Activated CD4-positive, alpha-beta T cell treated with anti-CD3 and anti-CD28 coated beads, Interleukin-2, amount 10 ng/mL, durations not matched to agents 7 days and 5 days (primary cell): ENCODE results near the gene FLAD1. TPM values are rescaled to one million over a fixed set of nuclear protein-coding genes. Genes with fewer than 3 reads are reported as not detected.
A peak's percentile ranks its signal among the peaks of the same experiment; 100 is the strongest.
"Not testable (repeated sequence)": the region's sequence is repeated elsewhere in the genome, so short reads cannot be mapped to it uniquely, and the experiment has no call there.

Experiments
- CTCF ChIA-PET: fragments of 350-600 bp; sonication (Branson Sonifier 250); formaldehyde crosslinking; loops from one replicate; lab custom pipeline; 2021; ENCODE audit warnings: antibody characterized with exemption; lab: Charles Lee
- POLR2A ChIA-PET: fragments of 350-600 bp; sonication (Branson Sonifier 250); formaldehyde crosslinking; loops from one replicate; lab custom pipeline; 2021; ENCODE audit warnings: antibody characterized with exemption; lab: Charles Lee
- DNase-seq: peaks from one replicate; pipeline ENCODE4 v3.0.0-alpha.2; 2020
- H3K27ac Mint-ChIP-seq: one replicate; pipeline ENCODE4 v1.8.0; 2021; ENCODE audit warnings: mild to moderate bottlenecking, moderate library complexity, mixed read lengths
- H3K27me3 Mint-ChIP-seq: one replicate; pipeline ENCODE4 v1.8.0; 2021; ENCODE audit warnings: mixed read lengths
- H3K36me3 Mint-ChIP-seq: one replicate; pipeline ENCODE4 v1.8.0; 2021; ENCODE audit warnings: low read depth, mixed read lengths
- H3K4me1 Mint-ChIP-seq: one replicate; pipeline ENCODE4 v1.8.0; 2021; ENCODE audit warnings: mixed read lengths
- H3K4me3 Mint-ChIP-seq: one replicate; pipeline ENCODE4 v1.8.0; 2021; ENCODE audit warnings: mild to moderate bottlenecking, moderate library complexity, mixed read lengths
- H3K9me3 Mint-ChIP-seq: one replicate; pipeline ENCODE4 v1.8.0; 2021; ENCODE audit warnings: mixed read lengths
- total RNA-seq, 2 experiments: library from RNA; stranded (reverse); gene quantifications; one replicate each; pipeline ENCODE4 v1.2.3, GENCODE V29; 2021

FLAD1 gene
- total RNA-seq, 2 experiments from 2014 or later: 41.2 to 41.3 TPM

DNA sequence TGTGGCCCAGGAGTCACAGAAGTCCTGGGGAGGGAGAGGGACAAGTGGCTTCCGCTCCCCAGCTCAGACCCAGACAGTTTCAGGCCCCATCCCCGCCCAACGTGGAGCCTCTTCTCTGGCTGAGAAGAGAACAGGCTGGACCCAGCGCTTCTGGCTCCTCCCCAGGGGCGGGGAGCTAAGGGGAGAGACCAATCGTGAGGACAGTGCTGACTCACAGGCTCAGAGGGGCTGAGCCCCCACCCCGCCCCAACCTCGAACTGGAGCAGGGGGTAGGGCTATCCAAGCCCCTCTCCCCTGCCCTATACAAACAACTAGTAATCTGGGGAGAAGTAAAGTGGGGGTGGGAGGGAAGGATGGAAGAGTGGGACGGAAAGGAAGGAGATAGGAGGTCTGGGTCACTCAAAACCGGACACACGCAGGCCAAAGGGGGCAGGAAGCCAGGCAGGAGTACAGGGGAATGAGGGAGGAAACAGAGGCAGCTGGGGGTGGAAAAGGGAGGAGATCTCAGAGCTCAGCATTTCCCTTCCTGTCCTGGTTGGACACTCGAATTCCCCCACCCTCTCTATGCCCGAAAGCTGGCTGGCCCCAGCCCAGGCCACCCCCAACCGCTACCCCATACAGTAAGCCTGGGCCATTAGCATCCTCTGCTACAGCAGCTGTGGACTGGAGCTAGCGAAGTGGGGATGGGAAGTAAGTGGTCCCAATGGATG lies 12.4 kb upstream of the FLAD1 start, which contains the start of gene SHC1:
SHC1 (minus strand) TSS at position 117 of the 710 bp plus-strand sequence. CDS start 221 bp downstream, outside the sequence.
- peak; percentile 39 for DNase-seq
- Mint-ChIP-seq H3K4me3 (peak within 1 kb of the TSS; percentile 25), H3K9me3 (no peaks in the 10 kb centered on the region), H3K4me1 (peaks cover 51% of the 10 kb centered on the region), H3K36me3 (peaks cover 34% of the 10 kb centered on the region), H3K27ac (peak within 1 kb of the TSS; percentile 72), H3K27me3 (no peaks in the 10 kb centered on the region)
- ChIA-PET POLR2A (interaction anchor here (0.6 kb wide), 1 partner anchor 82 kb away, joined by 3 read pairs; no protein-coding TSS in a partner anchor), CTCF (interaction anchor here (0.9 to 6.4 kb wide), 11 partner anchors 10 to 202 kb away, joined by 3 to 26 read pairs (median 7); partner anchors contain the start of genes FLAD1, KRTCAP2, LENEP and PMVK)

DNA sequence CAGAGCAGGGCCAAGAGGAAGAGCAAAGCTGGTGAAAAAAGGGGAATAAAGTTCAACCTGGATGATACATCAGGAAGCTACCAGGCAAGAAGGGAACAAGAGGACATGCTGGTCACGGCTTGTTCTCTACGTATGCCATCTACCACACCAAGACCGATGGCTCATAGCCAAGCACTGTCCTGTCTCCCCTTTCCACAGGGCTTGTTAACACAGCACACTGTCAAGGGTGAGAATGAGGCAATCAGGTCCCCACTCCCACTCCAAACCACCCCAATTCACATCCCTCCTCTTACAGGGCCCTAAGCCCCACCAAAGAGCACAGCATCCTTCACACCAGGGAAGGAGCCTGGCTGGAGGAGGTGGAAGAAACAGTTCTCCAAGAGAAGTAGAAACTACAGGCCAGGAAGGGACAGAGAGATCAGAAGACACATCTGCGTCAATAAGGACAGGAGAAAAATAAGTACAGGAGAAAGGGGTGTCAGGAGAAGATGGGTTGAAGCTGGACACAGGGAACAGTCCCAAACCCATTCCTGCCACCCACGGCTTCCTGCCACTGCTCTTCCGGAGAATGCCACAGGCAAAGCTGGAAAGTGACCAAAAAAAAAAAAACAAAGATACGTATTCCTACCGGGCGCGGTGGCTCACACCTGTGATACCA lies 11.7 kb upstream of the FLAD1 start:
- Mint-ChIP-seq H3K27me3 (no peaks in the 10 kb centered on the region), H3K4me3 (peak overlapping the region; percentile 25), H3K9me3 (no peaks in the 10 kb centered on the region), H3K27ac (peak overlapping the region; percentile 63), H3K4me1 (peaks cover 51% of the 10 kb centered on the region), H3K36me3 (peaks cover 32% of the 10 kb centered on the region)
- ChIA-PET POLR2A (no interaction called here), CTCF (interaction anchor here (0.6 to 6.4 kb wide), 11 partner anchors 10 to 201 kb away, joined by 3 to 26 read pairs (median 7); partner anchors contain the start of genes FLAD1, KRTCAP2, LENEP and PMVK)
- no peak for DNase-seq

DNA sequence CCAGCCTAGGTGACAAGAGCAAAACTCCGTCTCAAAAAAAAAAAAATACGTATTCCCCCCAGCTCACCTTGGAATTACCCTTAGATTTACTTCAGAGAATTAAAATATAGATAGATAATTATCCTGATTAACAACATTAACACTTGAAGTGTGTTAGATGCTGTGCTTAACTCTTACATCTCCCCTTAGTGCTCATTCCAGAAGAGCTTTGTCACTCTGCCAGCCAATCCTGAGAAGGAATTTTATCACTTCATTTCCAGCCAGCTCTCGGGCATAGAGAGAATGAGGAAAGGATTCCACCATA lies 11.0 kb upstream of the FLAD1 start:
- ChIA-PET POLR2A (no interaction called here), CTCF (interaction anchor here (0.6 to 6.4 kb wide), 7 partner anchors 11 to 38 kb away, joined by 3 to 26 read pairs (median 7); partner anchors contain the start of genes FLAD1, LENEP, PMVK and PYGO2)
- Mint-ChIP-seq H3K9me3 (no peaks in the 10 kb centered on the region), H3K27ac (no peak overlapping the region), H3K27me3 (no peaks in the 10 kb centered on the region), H3K36me3 (peaks cover 33% of the 10 kb centered on the region), H3K4me3 (no peak overlapping the region), H3K4me1 (peaks cover 48% of the 10 kb centered on the region)
- DNase-seq: no peak

DNA sequence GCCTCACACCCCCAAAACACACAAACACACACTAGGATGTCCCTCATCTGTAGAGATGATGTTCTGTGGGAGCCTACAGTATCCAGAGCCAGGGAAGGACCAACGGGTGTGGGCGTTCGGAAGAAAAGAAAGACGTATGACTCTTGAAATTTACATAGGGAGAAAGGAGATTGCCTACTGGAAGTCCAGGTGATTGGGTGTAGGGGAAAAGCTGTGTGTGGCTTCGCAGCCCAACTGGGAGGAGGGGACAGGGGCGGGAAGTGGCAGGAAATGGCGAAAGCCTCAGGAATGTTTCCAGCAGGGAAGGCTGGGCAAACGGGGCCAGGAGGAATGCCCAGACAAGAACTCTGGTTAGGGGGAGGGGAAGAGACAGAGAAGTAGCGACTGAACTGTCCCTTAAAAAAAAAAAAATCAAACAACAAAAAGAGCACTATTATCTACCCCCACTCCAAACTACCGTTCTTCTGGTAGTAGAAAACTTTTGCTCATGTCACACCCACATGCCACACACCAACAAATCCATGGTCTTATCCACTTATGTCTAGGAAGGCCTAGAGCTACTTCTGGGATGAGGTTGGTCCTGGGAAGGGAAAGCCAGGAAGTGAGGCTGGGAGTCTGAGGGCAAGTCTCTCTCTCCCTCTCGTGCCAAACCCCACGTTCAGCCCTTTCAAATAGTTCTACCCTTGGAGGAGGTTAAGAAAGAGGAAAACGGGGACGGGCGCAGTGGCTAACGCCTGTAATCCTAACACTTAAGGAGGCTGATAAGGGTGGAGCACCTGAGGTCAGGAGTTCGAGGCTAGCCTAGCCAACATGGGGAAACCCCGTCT lies 10.4 kb upstream of the FLAD1 start:
- Mint-ChIP-seq H3K4me3 (no peak overlapping the region), H3K36me3 (peaks cover 32% of the 10 kb centered on the region), H3K27ac (no peak overlapping the region), H3K4me1 (peaks cover 43% of the 10 kb centered on the region), H3K9me3 (no peaks in the 10 kb centered on the region), H3K27me3 (no peaks in the 10 kb centered on the region)
- DNase-seq: no peak
- POLR2A ChIA-PET: interaction anchor here (1.6 kb wide), 1 partner anchor 22 kb away, joined by 6 read pairs; no protein-coding TSS in a partner anchor
- CTCF ChIA-PET: interaction anchor here (0.6 to 6.4 kb wide), 11 partner anchors 11 to 89 kb away, joined by 3 to 26 read pairs (median 5); partner anchors contain the start of genes FLAD1, PBXIP1, PMVK and PYGO2

DNA sequence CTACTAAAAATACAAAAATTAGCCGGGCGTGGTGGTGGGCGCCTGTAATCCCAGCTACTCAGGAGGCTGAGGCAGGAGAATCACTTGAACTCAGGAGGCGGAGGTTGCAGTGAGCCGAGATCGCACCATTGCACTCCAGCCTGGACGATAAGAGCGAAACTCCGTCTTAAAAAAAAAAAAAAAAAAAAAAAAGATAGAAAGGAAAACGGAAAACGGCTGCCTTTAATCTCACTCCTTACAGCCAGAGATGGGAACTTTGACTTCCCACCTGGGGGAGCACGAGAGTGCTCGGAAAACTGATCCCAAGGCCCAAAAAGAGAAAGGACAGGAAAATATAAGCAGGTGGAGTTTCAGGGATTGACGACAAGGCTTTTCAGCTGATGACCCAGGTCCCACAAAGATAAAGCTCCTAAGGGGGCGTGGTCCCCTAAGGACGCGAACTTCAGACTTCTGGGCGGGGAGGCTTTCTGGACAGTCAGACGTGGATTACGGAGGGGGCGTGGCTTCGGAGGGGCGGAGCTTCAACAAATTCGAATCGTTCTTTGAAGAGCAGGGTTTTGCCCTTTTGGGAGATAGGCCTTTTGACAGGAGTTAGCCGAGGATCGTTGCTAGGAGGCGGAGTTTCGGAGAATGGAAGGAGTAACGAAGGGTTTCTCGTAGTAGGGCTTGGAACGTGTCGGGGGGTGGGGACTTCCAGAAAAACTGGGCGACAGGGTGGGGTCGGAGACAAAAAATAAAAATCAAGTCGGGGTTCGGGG lies 9.6 kb upstream of the FLAD1 start:
- Mint-ChIP-seq H3K4me3 (no peak overlapping the region), H3K9me3 (no peaks in the 10 kb centered on the region), H3K36me3 (peaks cover 32% of the 10 kb centered on the region), H3K4me1 (peaks cover 42% of the 10 kb centered on the region), H3K27ac (no peak overlapping the region), H3K27me3 (no peaks in the 10 kb centered on the region)
- peak; percentile 96 for DNase-seq
- ChIA-PET CTCF (interaction anchor here (0.8 to 6.4 kb wide), 15 partner anchors 10 to 248 kb away, joined by 3 to 26 read pairs (median 5); partner anchors contain the start of genes FLAD1, KRTCAP2, PBXIP1 and PMVK), POLR2A (interaction anchor here (0.6 to 1.6 kb wide), 4 partner anchors 12 to 374 kb away, joined by 3 to 6 read pairs (median 4); partner anchors contain the start of gene PYGO2)

DNA sequence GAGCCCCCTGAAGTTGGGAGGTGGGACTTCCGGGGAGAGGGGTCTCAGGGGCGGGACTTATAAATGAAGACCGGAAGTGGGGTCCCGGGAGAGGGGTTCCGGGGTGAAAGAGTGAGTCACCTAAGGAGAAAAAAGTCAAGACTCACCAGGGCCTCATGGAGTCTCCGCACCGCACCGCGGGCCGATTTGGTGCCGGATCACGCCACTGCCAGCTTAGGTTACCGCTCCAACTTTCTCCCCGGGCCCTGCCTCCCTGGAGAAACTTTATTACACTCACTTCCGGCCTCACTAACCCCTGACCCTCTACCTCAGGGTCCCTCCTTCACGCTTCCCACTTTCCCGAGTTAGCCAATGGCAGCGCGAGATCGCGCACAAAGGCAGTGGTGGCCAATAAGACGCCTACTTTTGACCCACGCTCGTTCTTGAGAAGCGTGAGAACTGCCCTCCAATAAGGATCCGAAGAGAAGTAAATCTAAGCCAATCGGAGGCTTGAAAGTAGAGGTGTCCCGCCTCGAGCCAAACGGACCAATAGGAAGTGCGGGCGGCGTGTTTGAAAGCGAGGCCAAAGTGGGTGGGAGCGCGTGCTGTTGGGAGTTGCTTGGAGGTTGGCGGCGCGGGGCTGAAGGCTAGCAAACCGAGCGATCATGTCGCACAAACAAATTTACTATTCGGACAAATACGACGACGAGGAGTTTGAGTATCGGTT lies 8.9 kb upstream of the FLAD1 start, which contains the start of gene CKS1B:
CKS1B (plus strand) TSS at position 580 of the 706 bp plus-strand sequence; CDS start at position 645, 65 bp downstream.
- ChIA-PET CTCF (interaction anchor here (0.8 to 6.4 kb wide), 15 partner anchors 9 to 247 kb away, joined by 3 to 26 read pairs (median 5); partner anchors contain the start of genes FLAD1, KRTCAP2, PBXIP1 and PMVK), POLR2A (interaction anchor here (0.6 to 1.6 kb wide), 4 partner anchors 13 to 375 kb away, joined by 3 to 6 read pairs (median 4); partner anchors contain the start of gene PYGO2)
- H3K9me3 Mint-ChIP-seq: no peaks in the 10 kb centered on the region
- DNase-seq: peak; percentile 98
- H3K27me3 Mint-ChIP-seq: no peaks in the 10 kb centered on the region
- H3K4me3 Mint-ChIP-seq: no peak within 1 kb of the TSS
- no peak within 1 kb of the TSS for H3K27ac Mint-ChIP-seq
- peaks cover 33% of the 10 kb centered on the region for H3K36me3 Mint-ChIP-seq
- peaks cover 40% of the 10 kb centered on the region for H3K4me1 Mint-ChIP-seq

DNA sequence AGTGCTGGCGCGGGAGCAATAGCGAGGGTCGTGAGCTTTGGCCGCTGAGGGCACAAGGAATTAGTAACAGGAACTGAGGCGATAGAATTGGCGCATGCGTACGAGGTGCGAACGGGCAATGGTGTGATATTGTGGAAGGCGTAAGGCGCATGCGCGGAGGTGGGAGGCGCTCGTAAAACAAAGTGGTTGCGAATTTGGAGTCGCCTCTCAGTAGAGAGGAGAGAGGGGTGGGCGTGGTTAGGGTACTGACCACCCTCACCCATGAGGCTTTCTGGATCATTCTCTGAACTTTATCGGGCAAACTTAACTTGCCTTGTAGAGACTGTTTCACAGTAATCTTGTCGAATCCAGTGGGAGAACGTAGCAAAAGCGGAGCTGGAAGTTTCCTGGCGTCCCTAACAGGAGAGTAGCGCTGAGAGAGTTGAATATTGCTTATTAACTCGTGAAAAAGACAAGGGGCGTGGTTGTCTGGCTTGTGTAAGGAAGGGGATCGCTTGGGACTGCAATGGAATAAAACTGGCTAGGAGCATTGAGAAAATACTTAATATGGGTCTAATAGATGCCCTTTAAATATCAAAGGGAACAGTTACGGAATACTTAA lies 8.2 kb upstream of the FLAD1 start:
- Mint-ChIP-seq H3K27ac (no peak overlapping the region), H3K36me3 (peaks cover 33% of the 10 kb centered on the region), H3K4me3 (no peak overlapping the region), H3K4me1 (peaks cover 39% of the 10 kb centered on the region), H3K9me3 (no peaks in the 10 kb centered on the region), H3K27me3 (no peaks in the 10 kb centered on the region)
- CTCF ChIA-PET: interaction anchor here (1.2 to 6.4 kb wide), 5 partner anchors 8 to 110 kb away, joined by 3 to 26 read pairs (median 9); partner anchors contain the start of genes FLAD1, PBXIP1 and PYGO2
- POLR2A ChIA-PET: interaction anchor here (0.5 to 1.6 kb wide), 3 partner anchors 13 to 20 kb away, joined by 3 to 6 read pairs (median 5); partner anchors contain the start of gene PYGO2
- DNase-seq: peak; percentile 97

DNA sequence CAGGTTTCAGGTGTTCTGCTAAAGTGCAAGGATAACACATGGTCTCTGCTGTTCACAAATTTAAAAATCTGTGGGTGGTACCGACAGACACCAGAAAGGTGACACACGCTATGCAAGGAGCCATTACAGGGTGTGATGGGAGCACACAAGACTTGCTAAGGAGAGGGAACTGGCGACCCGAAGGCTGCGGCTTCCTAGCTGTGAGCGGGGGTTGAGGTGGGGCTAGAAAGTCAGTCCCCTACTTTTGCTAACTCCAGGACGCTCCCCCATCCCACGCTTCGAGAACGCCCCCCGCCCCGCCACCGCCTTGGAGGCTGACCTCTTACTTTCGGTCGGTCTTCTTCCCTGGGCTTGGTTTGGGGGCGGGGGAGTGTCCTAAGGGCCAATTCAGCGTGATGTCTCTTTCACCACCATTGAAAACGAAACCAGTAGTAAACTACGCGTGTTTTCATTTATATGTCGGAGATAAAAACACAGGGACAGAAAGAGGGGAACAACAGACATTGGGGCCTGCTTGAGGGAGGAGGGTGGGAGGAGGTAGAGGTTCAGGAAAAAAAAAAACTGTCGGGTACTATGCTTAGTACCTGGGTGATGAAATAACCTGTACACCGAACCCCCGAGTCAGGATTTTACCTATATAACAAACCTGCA lies 7.6 kb upstream of the FLAD1 start:
- peak; percentile 71 for DNase-seq
- POLR2A ChIA-PET: no interaction called here
- H3K27ac Mint-ChIP-seq: no peak overlapping the region
- H3K4me1 Mint-ChIP-seq: peaks cover 39% of the 10 kb centered on the region
- H3K9me3 Mint-ChIP-seq: no peaks in the 10 kb centered on the region
- no peaks in the 10 kb centered on the region for H3K27me3 Mint-ChIP-seq
- peaks cover 36% of the 10 kb centered on the region for H3K36me3 Mint-ChIP-seq
- no peak overlapping the region for H3K4me3 Mint-ChIP-seq
- CTCF ChIA-PET: interaction anchor here (1.6 to 6.4 kb wide), 2 partner anchors 8 to 42 kb away, joined by 3 to 26 read pairs; partner anchors contain the start of gene FLAD1

DNA sequence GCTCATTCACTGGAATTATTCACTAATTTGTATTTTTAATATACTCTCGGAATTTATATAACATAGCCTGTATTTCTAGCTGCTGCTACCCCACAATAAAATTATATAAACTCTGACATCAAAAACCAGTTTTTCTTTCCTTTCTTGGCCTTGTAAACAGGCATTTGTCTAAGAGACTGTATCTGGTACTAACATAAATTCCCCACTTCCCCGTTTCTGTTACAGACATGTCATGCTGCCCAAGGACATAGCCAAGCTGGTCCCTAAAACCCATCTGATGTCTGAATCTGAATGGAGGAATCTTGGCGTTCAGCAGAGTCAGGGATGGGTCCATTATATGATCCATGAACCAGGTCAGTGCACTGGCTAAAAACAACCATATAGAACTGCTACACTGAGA lies 5.4 kb upstream of the FLAD1 start:
- Mint-ChIP-seq H3K36me3 (peaks cover 34% of the 10 kb centered on the region), H3K27ac (peak overlapping the region; percentile 79), H3K4me1 (peaks cover 27% of the 10 kb centered on the region), H3K4me3 (peak overlapping the region; percentile 17)
- DNase-seq, POLR2A ChIA-PET, H3K9me3 Mint-ChIP-seq, H3K27me3 Mint-ChIP-seq: not testable (repeated sequence)
- CTCF ChIA-PET: interaction anchor here (0.9 kb wide), 1 partner anchor 30 kb away, joined by 3 read pairs; no protein-coding TSS in a partner anchor

DNA sequence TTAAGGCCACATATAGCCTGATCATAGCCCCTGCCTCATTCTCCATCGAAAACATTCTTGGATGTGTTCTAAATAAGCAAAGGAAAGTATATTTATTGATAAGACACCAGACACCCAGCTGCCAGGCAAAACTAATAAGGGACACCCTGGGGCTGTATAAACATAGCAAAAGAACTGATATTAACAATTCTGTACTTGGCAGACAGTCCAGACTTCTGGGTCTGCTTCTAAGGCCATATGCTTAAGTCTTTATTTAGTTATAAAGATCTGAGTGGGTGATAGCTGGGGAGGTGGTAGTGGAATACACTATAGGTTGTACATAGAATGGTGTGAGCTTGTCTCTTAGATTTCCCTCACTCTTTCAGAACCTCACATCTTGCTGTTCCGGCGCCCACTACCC lies 4.8 kb upstream of the FLAD1 start:
- Mint-ChIP-seq H3K36me3 (peaks cover 34% of the 10 kb centered on the region), H3K9me3 (no peaks in the 10 kb centered on the region), H3K4me3 (no peak overlapping the region), H3K27me3 (no peaks in the 10 kb centered on the region), H3K4me1 (peaks cover 23% of the 10 kb centered on the region), H3K27ac (peak overlapping the region; percentile 62)
- ChIA-PET POLR2A (no interaction called here), CTCF (interaction anchor here (1.7 kb wide), 1 partner anchor 39 kb away, joined by 3 read pairs; no protein-coding TSS in a partner anchor)
- no peak for DNase-seq
